GM23338 (cell line): ENCODE measurements around the gene NPIPA3. TPM values are rescaled to one million over a fixed set of nuclear protein-coding genes. Genes with fewer than 3 reads are reported as not detected.
"Not testable (repeated sequence)": the region's sequence is repeated elsewhere in the genome, so short reads cannot be mapped to it uniquely, and the experiment has no call there.

Experiments used
- ATAC-seq: fragments of 200-7000 bp; cut with Tn5 transposase; 3 replicates; pipeline ENCODE4 v1.9.1; 2020
- DNase-seq: peaks from one replicate; pipeline ENCODE4 v3.0.0-alpha.2; 2015; ENCODE audit warnings: low spot score
- H2AFZ ChIP-seq: fragments of 200-600 bp; sonication (generic); 2 replicates; pipeline ENCODE4 v1.8.0; 2016; ENCODE audit warnings: antibody characterized with exemption, mild to moderate bottlenecking, moderate library complexity
- H3F3A ChIP-seq: fragments of 200-600 bp; sonication (generic); replicated peaks from 2 replicates; pipeline ENCODE4 v1.8.0; 2017; ENCODE audit warnings: antibody characterized with exemption, mixed run types, low read depth
- H3K27ac ChIP-seq: fragments of 200-600 bp; sonication (generic); 2 replicates; pipeline ENCODE4 v1.6.1; 2016; ENCODE audit warnings: low read depth
- H3K27me3 ChIP-seq: fragments of 200-600 bp; sonication (generic); 2 replicates; pipeline ENCODE4 v1.8.0; 2016; ENCODE audit warnings: mild to moderate bottlenecking, mixed run types, moderate library complexity; ENCODE audit not compliant: insufficient read depth
- H3K36me3 ChIP-seq: fragments of 200-600 bp; sonication (generic); 2 replicates; pipeline ENCODE4 v1.8.0; 2016; ENCODE audit warnings: mild to moderate bottlenecking; ENCODE audit not compliant: insufficient read depth
- H3K4me1 ChIP-seq: fragments of 200-600 bp; sonication (generic); 2 replicates; pipeline ENCODE4 v1.8.0; 2016; ENCODE audit warnings: mild to moderate bottlenecking, moderate library complexity; ENCODE audit not compliant: insufficient read depth
- H3K4me2 ChIP-seq: fragments of 200-600 bp; sonication (generic); 2 replicates; pipeline ENCODE4 v1.7.1; 2017; ENCODE audit warnings: mixed run types
- H3K4me3 ChIP-seq: fragments of 200-600 bp; sonication (generic); 2 replicates; pipeline ENCODE4 v1.6.1; 2016; ENCODE audit warnings: mixed run types
- H3K79me2 ChIP-seq: fragments of 200-600 bp; sonication (generic); replicated peaks from 2 replicates; pipeline ENCODE4 v1.8.0; 2017; ENCODE audit warnings: mild to moderate bottlenecking; ENCODE audit not compliant: insufficient read depth
- H3K9me2 ChIP-seq: fragments of 200-600 bp; sonication (generic); 2 replicates; pipeline ENCODE4 v1.8.0; 2017; ENCODE audit not compliant: insufficient read depth
- H4K20me1 ChIP-seq: fragments of 200-600 bp; sonication (generic); replicated peaks from 2 replicates; pipeline ENCODE4 v1.8.0; 2017; ENCODE audit warnings: mild to moderate bottlenecking; ENCODE audit not compliant: insufficient read depth
- H3K27ac Mint-ChIP-seq: 2 replicates; pipeline ENCODE4 v1.8.0; 2020; ENCODE audit warnings: inconsistent platforms, mild to moderate bottlenecking, moderate library complexity, mixed read lengths
- H3K27me3 Mint-ChIP-seq: 3 replicates; pipeline ENCODE4 v1.8.0; 2022; ENCODE audit warnings: low read depth, mild to moderate bottlenecking, moderate library complexity, mixed read lengths, inconsistent platforms; ENCODE audit not compliant: insufficient read depth, poor library complexity
- H3K36me3 Mint-ChIP-seq: 3 replicates; pipeline ENCODE4 v1.8.0; 2021; ENCODE audit warnings: low read depth, mild to moderate bottlenecking, inconsistent platforms, moderate library complexity, mixed read lengths
- H3K4me1 Mint-ChIP-seq: 3 replicates; pipeline ENCODE4 v1.8.0; 2020; ENCODE audit warnings: mild to moderate bottlenecking, inconsistent platforms, mixed read lengths
- H3K4me3 Mint-ChIP-seq: 3 replicates; pipeline ENCODE4 v1.8.0; 2021; ENCODE audit warnings: moderate library complexity, mild to moderate bottlenecking, inconsistent platforms, mixed read lengths
- H3K9me3 Mint-ChIP-seq: 3 replicates; pipeline ENCODE4 v1.8.0; 2020; ENCODE audit warnings: moderate library complexity, mild to moderate bottlenecking, inconsistent platforms, mixed read lengths
- CREB1 ChIP-seq: fragments of 250-450 bp; sonication (Bioruptor Pico); IDR thresholded peaks from 2 replicates; pipeline ENCODE4 v1.5.0; 2020; ENCODE audit warnings: low read depth, mild to moderate bottlenecking, moderate library complexity
- polyA plus RNA-seq: library from polyadenylated mRNA; unstranded; fragments of >200 nt; fragmentation: Nextera tagmentation; extraction: Ambion mirVana; gene quantifications from 2 replicates; pipeline ENCODE4 v1.2.1, GENCODE V29; 2016
- total RNA-seq: library from RNA; depleted of rRNA; stranded (reverse); fragments of >200 nt; shearing (Covaris generic); gene quantifications from 2 replicates; pipeline ENCODE4 v1.2.3, GENCODE V29; 2014

Gene NPIPA3
- total and polyA plus RNA-seq, 2 experiments from 2014 or later: 0.57 to 5.7 TPM

DNA sequence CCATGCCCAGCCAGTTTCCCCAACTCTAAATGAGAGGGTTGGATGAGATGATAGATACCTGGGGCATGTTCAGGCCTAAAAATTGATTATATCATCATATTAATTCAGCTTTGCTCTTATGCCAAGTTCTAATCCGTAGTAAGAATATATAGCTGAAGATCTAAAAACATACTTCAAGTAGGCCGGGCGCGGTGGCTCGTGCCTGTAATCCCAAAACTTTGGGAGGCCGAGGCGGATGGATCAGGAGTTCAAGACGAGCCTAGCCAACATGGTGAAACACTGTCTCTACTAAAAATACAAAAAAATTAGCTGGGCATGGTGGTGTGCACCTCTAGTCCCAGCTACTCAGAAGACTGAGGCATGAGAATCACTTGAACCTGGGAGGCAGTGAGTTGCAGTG, 21.1 kb upstream of the NPIPA3 start:
- ATAC-seq (no peak), DNase-seq (no peak)
- Mint-ChIP-seq H3K4me1 (no peaks in the 10 kb centered on the region), H3K4me3 (no peak overlapping the region), H3K36me3 (no peaks in the 10 kb centered on the region; the same call in 2 of the 3 replicates), H3K9me3 (no peaks in the 10 kb centered on the region), H3K27ac (no peak overlapping the region), H3K27me3 (peaks cover 5% of the 10 kb centered on the region)
- Histone ChIP-seq H3K79me2 (no peaks in the 10 kb centered on the region), H2AFZ (no peak overlapping the region), H3K27ac (no peak overlapping the region), H4K20me1 (no peaks in the 10 kb centered on the region), H3K4me1 (no peaks in the 10 kb centered on the region), H3F3A (no peaks in the 10 kb centered on the region), H3K4me2 (no peak overlapping the region), H3K9me2 (no peaks in the 10 kb centered on the region), H3K27me3 (no peaks in the 10 kb centered on the region), H3K4me3 (no peak overlapping the region), H3K36me3 (no peaks in the 10 kb centered on the region)
- TF ChIP-seq CREB1 (CRISPR knock-in tag): no peak

DNA sequence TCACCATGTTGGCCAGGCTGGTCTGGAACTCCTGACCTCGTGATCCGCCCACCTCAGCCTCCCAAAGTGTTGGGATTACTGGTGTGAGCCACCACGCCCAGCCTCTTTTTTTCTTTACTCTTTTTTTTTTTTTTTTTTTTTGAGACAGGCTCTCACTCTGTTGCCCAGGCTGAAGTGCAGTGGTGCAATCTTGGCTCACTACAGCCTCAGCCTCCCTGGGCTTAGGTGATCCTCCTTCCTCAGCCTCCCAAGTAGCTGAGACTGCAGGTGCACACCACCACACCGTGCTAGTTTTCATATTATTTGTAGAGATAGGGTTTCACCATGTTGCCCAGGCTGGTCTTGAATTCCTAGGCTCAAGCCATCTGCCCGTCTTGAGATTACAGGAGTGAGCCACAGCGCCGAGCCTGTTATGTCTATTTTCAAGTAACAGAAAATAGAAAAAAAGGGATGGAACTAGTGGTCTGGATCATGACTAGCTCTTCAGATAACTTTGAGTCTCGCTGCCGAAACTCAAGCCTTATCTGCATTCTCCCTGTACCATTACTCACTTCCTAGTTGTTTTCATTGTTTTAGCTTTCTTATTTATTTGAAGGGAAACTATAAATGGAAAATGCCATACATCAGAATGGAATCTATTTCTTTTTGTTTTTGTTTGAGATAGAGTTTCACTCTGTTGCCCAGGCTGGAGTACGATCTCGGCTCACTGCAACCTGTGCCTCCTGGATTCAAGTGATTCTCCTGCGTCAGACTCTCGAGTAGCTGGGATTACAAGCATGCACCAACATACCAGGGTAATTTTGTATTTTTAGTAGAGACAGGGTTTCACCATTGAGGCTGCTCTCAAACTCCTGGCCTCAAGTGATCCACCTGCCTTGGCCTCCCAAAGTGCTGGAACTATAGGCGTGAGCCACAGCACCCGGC, 17.1 kb upstream of the NPIPA3 start:
- H3K27ac Mint-ChIP-seq, H3K4me1 ChIP-seq, H3K27me3 Mint-ChIP-seq, H2AFZ ChIP-seq, H3K27me3 ChIP-seq, H3K4me3 ChIP-seq, H3K79me2 ChIP-seq, H3K4me1 Mint-ChIP-seq, H4K20me1 ChIP-seq, H3K4me2 ChIP-seq, H3K9me3 Mint-ChIP-seq, ATAC-seq, DNase-seq, H3K27ac ChIP-seq, H3K4me3 Mint-ChIP-seq, H3K36me3 ChIP-seq, H3F3A ChIP-seq, H3K36me3 Mint-ChIP-seq, H3K9me2 ChIP-seq: not testable (repeated sequence)

GRCh38 chr16:14694129-14694528, 9.1 kb upstream of the NPIPA3 start, which contains the start of gene PLA2G10:
TSS of gene PLA2G10 (minus strand) at chr16:14694308. CDS start at chr16:14694229, 79 bp downstream.
- peak; percentile 97 for ATAC-seq
- not testable (repeated sequence) for H3K4me3 Mint-ChIP-seq, H3K79me2 ChIP-seq, H3F3A ChIP-seq, H3K4me3 ChIP-seq, H3K4me1 ChIP-seq, H3K9me3 Mint-ChIP-seq, H3K4me2 ChIP-seq, H3K36me3 Mint-ChIP-seq, H3K9me2 ChIP-seq, H3K36me3 ChIP-seq, H2AFZ ChIP-seq, DNase-seq, H4K20me1 ChIP-seq, H3K4me1 Mint-ChIP-seq, H3K27me3 ChIP-seq, H3K27me3 Mint-ChIP-seq, H3K27ac ChIP-seq, H3K27ac Mint-ChIP-seq

DNA sequence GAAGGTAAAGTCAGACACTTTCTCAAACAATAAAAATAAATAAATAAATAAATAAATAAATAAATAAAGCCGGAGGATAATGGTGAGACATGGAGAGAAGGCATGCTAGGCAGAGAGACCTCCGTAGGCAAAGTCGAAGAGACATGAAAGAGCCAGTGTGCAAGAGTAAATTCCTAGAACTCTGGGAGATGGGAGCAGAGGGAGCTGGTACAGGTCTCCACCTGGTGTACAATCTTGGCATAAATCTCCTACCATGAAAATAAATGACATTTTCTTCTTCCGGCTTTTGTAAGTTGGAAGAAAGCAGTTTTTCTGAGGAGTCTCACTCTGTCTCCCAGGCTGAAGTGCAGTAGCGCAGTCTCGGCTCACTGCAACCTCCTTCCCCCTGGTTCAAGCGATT, 1.4 kb upstream of the NPIPA3 start:
- H3K27me3 ChIP-seq, H2AFZ ChIP-seq, H3K4me3 Mint-ChIP-seq, H3K9me3 Mint-ChIP-seq, H3F3A ChIP-seq, H3K27me3 Mint-ChIP-seq, ATAC-seq, H4K20me1 ChIP-seq, H3K4me3 ChIP-seq, H3K9me2 ChIP-seq, H3K27ac ChIP-seq, H3K36me3 Mint-ChIP-seq, H3K36me3 ChIP-seq, H3K4me1 ChIP-seq, H3K79me2 ChIP-seq, H3K27ac Mint-ChIP-seq, H3K4me2 ChIP-seq, H3K4me1 Mint-ChIP-seq, DNase-seq: not testable (repeated sequence)

DNA sequence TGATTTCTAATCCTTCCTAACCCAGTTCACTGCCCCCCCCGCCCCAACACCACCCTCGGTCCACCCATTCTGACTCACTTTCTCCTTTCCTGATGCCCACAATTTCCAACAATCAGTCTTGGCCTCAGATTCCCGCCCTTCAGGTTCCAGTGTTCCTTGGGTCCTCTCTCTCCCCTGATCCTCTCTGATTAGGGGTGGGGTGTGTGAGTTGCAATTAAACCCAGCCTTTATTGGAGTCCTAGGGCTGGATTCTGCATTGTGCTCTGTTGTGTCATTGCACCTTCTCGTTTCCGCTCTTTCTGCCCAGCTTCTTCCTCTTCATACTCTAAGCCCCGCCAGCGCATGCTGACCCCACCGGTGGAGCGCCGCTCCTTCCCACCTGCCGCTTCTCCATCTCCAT, 539 bp upstream of the NPIPA3 start:
- not testable (repeated sequence) for H3K4me3 Mint-ChIP-seq, H3K4me3 ChIP-seq, H3K4me1 ChIP-seq, H3K27me3 Mint-ChIP-seq, H3F3A ChIP-seq, H4K20me1 ChIP-seq, H3K36me3 Mint-ChIP-seq, H3K4me2 ChIP-seq, H3K9me3 Mint-ChIP-seq, H3K27ac ChIP-seq, ATAC-seq, H3K27ac Mint-ChIP-seq, H3K36me3 ChIP-seq, H3K27me3 ChIP-seq, H3K9me2 ChIP-seq, H3K4me1 Mint-ChIP-seq, DNase-seq, H2AFZ ChIP-seq, H3K79me2 ChIP-seq

DNA sequence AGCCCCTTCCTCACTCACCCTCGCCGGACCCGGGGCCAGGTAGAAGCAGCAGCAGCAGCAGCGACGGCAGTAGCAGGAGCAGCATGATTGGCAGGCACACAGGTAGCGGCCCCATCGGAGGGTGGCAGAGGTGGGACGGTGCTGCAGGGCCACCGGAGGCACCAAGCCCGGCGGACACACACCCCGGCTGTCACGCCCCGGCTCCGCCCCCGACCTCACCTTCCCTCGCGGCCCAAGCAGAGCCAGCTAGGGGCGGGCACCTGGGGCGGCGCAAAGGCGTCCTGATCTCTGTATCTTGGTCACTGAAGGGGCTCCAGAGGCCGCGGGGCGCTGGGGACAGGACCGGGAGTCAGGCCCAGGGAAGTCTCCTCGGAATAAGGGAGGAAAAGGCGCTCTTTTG, 30.0 kb downstream of the NPIPA3 start:
- not testable (repeated sequence) for H3K79me2 ChIP-seq, H3K9me2 ChIP-seq, H3K27me3 Mint-ChIP-seq, H3K36me3 ChIP-seq, H3K4me2 ChIP-seq, H3K36me3 Mint-ChIP-seq, H3F3A ChIP-seq, H4K20me1 ChIP-seq, H3K27ac Mint-ChIP-seq, H3K9me3 Mint-ChIP-seq, H3K4me1 Mint-ChIP-seq, H3K4me3 ChIP-seq, H3K27me3 ChIP-seq, DNase-seq, H3K4me1 ChIP-seq, H3K27ac ChIP-seq, H3K4me3 Mint-ChIP-seq, H2AFZ ChIP-seq
- ATAC-seq: peak; percentile 95
